Measurements from ENCODE around the gene FAM156A.

- no peak for TF ChIP-seq CTCF (IDR thresholded peaks at IDR 0.05; ENCODE audit: insufficient read depth, low read depth, low read length)
- TF ChIP-seq EZH2 (IDR thresholded peaks at IDR 0.05; ENCODE audit: insufficient read depth, low read length): no peak
These were observed 34.5 kb downstream of the FAM156A start for GRCh38 chrX:52923781-52924241.

Measured in astrocyte (in vitro differentiated cells and primary cell).